GM23338 (cell line): ENCODE measurements around the gene RCSD1. TPM values are rescaled to one million over a fixed set of nuclear protein-coding genes. Genes with fewer than 3 reads are reported as not detected.

ENCODE experiments used
- ATAC-seq: fragments of 200-7000 bp; cut with Tn5 transposase; 3 replicates; pipeline ENCODE4 v1.9.1; 2020
- DNase-seq: peaks from one replicate; pipeline ENCODE4 v3.0.0-alpha.2; 2015; ENCODE audit warnings: low spot score
- H2AFZ ChIP-seq: fragments of 200-600 bp; sonication (generic); 2 replicates; pipeline ENCODE4 v1.8.0; 2016; ENCODE audit warnings: antibody characterized with exemption, mild to moderate bottlenecking, moderate library complexity
- H3F3A ChIP-seq: fragments of 200-600 bp; sonication (generic); replicated peaks from 2 replicates; pipeline ENCODE4 v1.8.0; 2017; ENCODE audit warnings: antibody characterized with exemption, mixed run types, low read depth
- H3K27ac ChIP-seq: fragments of 200-600 bp; sonication (generic); 2 replicates; pipeline ENCODE4 v1.6.1; 2016; ENCODE audit warnings: low read depth
- H3K27me3 ChIP-seq: fragments of 200-600 bp; sonication (generic); 2 replicates; pipeline ENCODE4 v1.8.0; 2016; ENCODE audit warnings: mild to moderate bottlenecking, mixed run types, moderate library complexity; ENCODE audit not compliant: insufficient read depth
- H3K36me3 ChIP-seq: fragments of 200-600 bp; sonication (generic); 2 replicates; pipeline ENCODE4 v1.8.0; 2016; ENCODE audit warnings: mild to moderate bottlenecking; ENCODE audit not compliant: insufficient read depth
- H3K4me1 ChIP-seq: fragments of 200-600 bp; sonication (generic); 2 replicates; pipeline ENCODE4 v1.8.0; 2016; ENCODE audit warnings: mild to moderate bottlenecking, moderate library complexity; ENCODE audit not compliant: insufficient read depth
- H3K4me2 ChIP-seq: fragments of 200-600 bp; sonication (generic); 2 replicates; pipeline ENCODE4 v1.7.1; 2017; ENCODE audit warnings: mixed run types
- H3K4me3 ChIP-seq: fragments of 200-600 bp; sonication (generic); 2 replicates; pipeline ENCODE4 v1.6.1; 2016; ENCODE audit warnings: mixed run types
- H3K79me2 ChIP-seq: fragments of 200-600 bp; sonication (generic); replicated peaks from 2 replicates; pipeline ENCODE4 v1.8.0; 2017; ENCODE audit warnings: mild to moderate bottlenecking; ENCODE audit not compliant: insufficient read depth
- H3K9me2 ChIP-seq: fragments of 200-600 bp; sonication (generic); 2 replicates; pipeline ENCODE4 v1.8.0; 2017; ENCODE audit not compliant: insufficient read depth
- H4K20me1 ChIP-seq: fragments of 200-600 bp; sonication (generic); replicated peaks from 2 replicates; pipeline ENCODE4 v1.8.0; 2017; ENCODE audit warnings: mild to moderate bottlenecking; ENCODE audit not compliant: insufficient read depth
- H3K27ac Mint-ChIP-seq: 2 replicates; pipeline ENCODE4 v1.8.0; 2020; ENCODE audit warnings: inconsistent platforms, mild to moderate bottlenecking, moderate library complexity, mixed read lengths
- H3K27me3 Mint-ChIP-seq: 3 replicates; pipeline ENCODE4 v1.8.0; 2022; ENCODE audit warnings: low read depth, mild to moderate bottlenecking, moderate library complexity, mixed read lengths, inconsistent platforms; ENCODE audit not compliant: insufficient read depth, poor library complexity
- H3K36me3 Mint-ChIP-seq: 3 replicates; pipeline ENCODE4 v1.8.0; 2021; ENCODE audit warnings: low read depth, mild to moderate bottlenecking, inconsistent platforms, moderate library complexity, mixed read lengths
- H3K4me1 Mint-ChIP-seq: 3 replicates; pipeline ENCODE4 v1.8.0; 2020; ENCODE audit warnings: mild to moderate bottlenecking, inconsistent platforms, mixed read lengths
- H3K4me3 Mint-ChIP-seq: 3 replicates; pipeline ENCODE4 v1.8.0; 2021; ENCODE audit warnings: moderate library complexity, mild to moderate bottlenecking, inconsistent platforms, mixed read lengths
- H3K9me3 Mint-ChIP-seq: 3 replicates; pipeline ENCODE4 v1.8.0; 2020; ENCODE audit warnings: moderate library complexity, mild to moderate bottlenecking, inconsistent platforms, mixed read lengths
- CREB1 ChIP-seq: fragments of 250-450 bp; sonication (Bioruptor Pico); IDR thresholded peaks from 2 replicates; pipeline ENCODE4 v1.5.0; 2020; ENCODE audit warnings: low read depth, mild to moderate bottlenecking, moderate library complexity
- CTCF ChIP-seq, 2 experiments: fragments of 200-600 bp in 1 of 2; sonication (generic) in 1 of 2; conservative IDR thresholded peaks; 2 replicates each; pipeline versions ENCODE4 v1.5.1 to v1.6.1; 2016 to 2017; ENCODE audit warnings: antibody characterized with exemption in 2 of 2, low read depth in 2 of 2, mild to moderate bottlenecking in 2 of 2, moderate library complexity in 1 of 2
- EZH2 ChIP-seq: fragments of 200-600 bp; sonication (generic); IDR thresholded peaks from one replicate; pipeline ENCODE4 v1.8.0; 2017; ENCODE audit warnings: antibody characterized with exemption, mild to moderate bottlenecking, low read depth; ENCODE audit not compliant: unreplicated experiment
- EZH2phosphoT487 ChIP-seq: fragments of 200-600 bp; sonication (generic); IDR thresholded peaks from one replicate; pipeline ENCODE4 v1.8.1; 2018; ENCODE audit warnings: antibody characterized with exemption; ENCODE audit not compliant: unreplicated experiment
- JUNB ChIP-seq: IDR thresholded peaks from one replicate; pipeline ENCODE4 v1.6.1; 2016; ENCODE audit warnings: antibody characterized with exemption; ENCODE audit not compliant: unreplicated experiment
- POLR2AphosphoS5 ChIP-seq: IDR thresholded peaks from 2 replicates; pipeline ENCODE4 v1.6.1; 2016; ENCODE audit warnings: antibody characterized with exemption, low read depth
- ZNF114 ChIP-seq: fragments of 250-450 bp; sonication (Bioruptor Pico); IDR thresholded peaks from 2 replicates; pipeline ENCODE4 v1.5.0; 2020; ENCODE audit warnings: mild to moderate bottlenecking, moderate library complexity
- ZNF331 ChIP-seq: fragments of 250-450 bp; sonication (Bioruptor Pico); IDR thresholded peaks from 2 replicates; pipeline ENCODE4 v1.5.0; 2020; ENCODE audit warnings: low read depth, mild to moderate bottlenecking, moderate library complexity
- polyA plus RNA-seq: library from polyadenylated mRNA; unstranded; fragments of >200 nt; fragmentation: Nextera tagmentation; extraction: Ambion mirVana; gene quantifications from 2 replicates; pipeline ENCODE4 v1.2.1, GENCODE V29; 2016
- total RNA-seq: library from RNA; depleted of rRNA; stranded (reverse); fragments of >200 nt; shearing (Covaris generic); gene quantifications from 2 replicates; pipeline ENCODE4 v1.2.3, GENCODE V29; 2014
- TF ChIP-seq, protein P1 (sequence below): IDR thresholded peaks from 2 replicates; pipeline ENCODE4 v1.6.1; 2016; ENCODE audit warnings: antibody characterized with exemption
- TF ChIP-seq, protein P2 (sequence below): IDR thresholded peaks from one replicate; pipeline ENCODE4 v1.6.1; 2018; ENCODE audit warnings: antibody characterized with exemption; ENCODE audit not compliant: unreplicated experiment

Gene RCSD1
- total and polyA plus RNA-seq, 2 experiments from 2014 or later, result 0.18 to 0.73 TPM

GRCh38 chr1:167648978-167649744 lies 19.1 kb downstream of the RCSD1 start:
- Histone ChIP-seq H2AFZ (peak overlapping the region; percentile 47; the same call in 1 of the 2 replicates), H3K9me2 (peaks cover 6% of the 10 kb centered on the region; the same call in 1 of the 2 replicates), H3K27me3 (no peaks in the 10 kb centered on the region), H3K79me2 (no peaks in the 10 kb centered on the region), H3K4me3 (no peak overlapping the region), H3F3A (no peaks in the 10 kb centered on the region), H4K20me1 (no peaks in the 10 kb centered on the region), H3K4me2 (no peak overlapping the region), H3K36me3 (no peaks in the 10 kb centered on the region), H3K4me1 (no peaks in the 10 kb centered on the region), H3K27ac (no peak overlapping the region)
- peak; percentile 24 for DNase-seq
- Mint-ChIP-seq H3K36me3 (no peaks in the 10 kb centered on the region), H3K4me3 (no peak overlapping the region), H3K9me3 (no peaks in the 10 kb centered on the region), H3K4me1 (peaks cover 15% of the 10 kb centered on the region), H3K27me3 (peaks cover 3% of the 10 kb centered on the region), H3K27ac (no peak overlapping the region)
- peak; percentile 75 for ATAC-seq
- TF ChIP-seq CREB1 (CRISPR knock-in tag) (no peak), ZNF114 (CRISPR knock-in tag) (no peak), EZH2phosphoT487 (no peak), EZH2 (no peak), JUNB (no peak)
- TF ChIP-seq, protein P1, sequence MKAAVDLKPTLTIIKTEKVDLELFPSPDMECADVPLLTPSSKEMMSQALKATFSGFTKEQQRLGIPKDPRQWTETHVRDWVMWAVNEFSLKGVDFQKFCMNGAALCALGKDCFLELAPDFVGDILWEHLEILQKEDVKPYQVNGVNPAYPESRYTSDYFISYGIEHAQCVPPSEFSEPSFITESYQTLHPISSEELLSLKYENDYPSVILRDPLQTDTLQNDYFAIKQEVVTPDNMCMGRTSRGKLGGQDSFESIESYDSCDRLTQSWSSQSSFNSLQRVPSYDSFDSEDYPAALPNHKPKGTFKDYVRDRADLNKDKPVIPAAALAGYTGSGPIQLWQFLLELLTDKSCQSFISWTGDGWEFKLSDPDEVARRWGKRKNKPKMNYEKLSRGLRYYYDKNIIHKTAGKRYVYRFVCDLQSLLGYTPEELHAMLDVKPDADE, result no peak
- TF ChIP-seq, protein P2, sequence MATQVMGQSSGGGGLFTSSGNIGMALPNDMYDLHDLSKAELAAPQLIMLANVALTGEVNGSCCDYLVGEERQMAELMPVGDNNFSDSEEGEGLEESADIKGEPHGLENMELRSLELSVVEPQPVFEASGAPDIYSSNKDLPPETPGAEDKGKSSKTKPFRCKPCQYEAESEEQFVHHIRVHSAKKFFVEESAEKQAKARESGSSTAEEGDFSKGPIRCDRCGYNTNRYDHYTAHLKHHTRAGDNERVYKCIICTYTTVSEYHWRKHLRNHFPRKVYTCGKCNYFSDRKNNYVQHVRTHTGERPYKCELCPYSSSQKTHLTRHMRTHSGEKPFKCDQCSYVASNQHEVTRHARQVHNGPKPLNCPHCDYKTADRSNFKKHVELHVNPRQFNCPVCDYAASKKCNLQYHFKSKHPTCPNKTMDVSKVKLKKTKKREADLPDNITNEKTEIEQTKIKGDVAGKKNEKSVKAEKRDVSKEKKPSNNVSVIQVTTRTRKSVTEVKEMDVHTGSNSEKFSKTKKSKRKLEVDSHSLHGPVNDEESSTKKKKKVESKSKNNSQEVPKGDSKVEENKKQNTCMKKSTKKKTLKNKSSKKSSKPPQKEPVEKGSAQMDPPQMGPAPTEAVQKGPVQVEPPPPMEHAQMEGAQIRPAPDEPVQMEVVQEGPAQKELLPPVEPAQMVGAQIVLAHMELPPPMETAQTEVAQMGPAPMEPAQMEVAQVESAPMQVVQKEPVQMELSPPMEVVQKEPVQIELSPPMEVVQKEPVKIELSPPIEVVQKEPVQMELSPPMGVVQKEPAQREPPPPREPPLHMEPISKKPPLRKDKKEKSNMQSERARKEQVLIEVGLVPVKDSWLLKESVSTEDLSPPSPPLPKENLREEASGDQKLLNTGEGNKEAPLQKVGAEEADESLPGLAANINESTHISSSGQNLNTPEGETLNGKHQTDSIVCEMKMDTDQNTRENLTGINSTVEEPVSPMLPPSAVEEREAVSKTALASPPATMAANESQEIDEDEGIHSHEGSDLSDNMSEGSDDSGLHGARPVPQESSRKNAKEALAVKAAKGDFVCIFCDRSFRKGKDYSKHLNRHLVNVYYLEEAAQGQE, result no peak

- Mint-ChIP-seq H3K4me3 (no peak overlapping the region), H3K9me3 (no peaks in the 10 kb centered on the region), H3K36me3 (no peaks in the 10 kb centered on the region), H3K27ac (no peak overlapping the region), H3K27me3 (peaks cover 3% of the 10 kb centered on the region), H3K4me1 (peaks cover 15% of the 10 kb centered on the region)
- DNase-seq, result no peak
- Histone ChIP-seq H2AFZ (0 out of 2 replicates have a peak overlapping the region, but pooled peaks have one; percentile 23), H4K20me1 (no peaks in the 10 kb centered on the region), H3K9me2 (peaks cover 7% of the 10 kb centered on the region; the same call in 1 of the 2 replicates), H3K36me3 (no peaks in the 10 kb centered on the region), H3K4me1 (no peaks in the 10 kb centered on the region), H3K27ac (no peak overlapping the region), H3K27me3 (no peaks in the 10 kb centered on the region), H3K4me3 (no peak overlapping the region), H3F3A (no peaks in the 10 kb centered on the region), H3K4me2 (no peak overlapping the region), H3K79me2 (no peaks in the 10 kb centered on the region)
- no peak for ATAC-seq
- no peak for TF ChIP-seq EZH2phosphoT487
- TF ChIP-seq CTCF (conservative IDR thresholded peaks at IDR 0.05; ENCODE audit: low read depth in 2 of 2), result no peak
- no peak for TF ChIP-seq CREB1 (CRISPR knock-in tag)
- TF ChIP-seq ZNF331 (CRISPR knock-in tag), result no peak
- TF ChIP-seq POLR2AphosphoS5, result no peak
- TF ChIP-seq, protein P2, result no peak
Measured at GRCh38 chr1:167650269-167651160, 20.5 kb downstream of the RCSD1 start.
